Activated T-helper 1 cell treated with anti-CD3 and anti-CD28 coated beads, Interleukin-2, amount 50 U/mL, for 16 hours (primary cell): ENCODE data around the gene MAML1.

Source experiments
- DNase-seq, 2 donors: peaks; one replicate each; pipeline ENCODE4 v3.0.0-alpha.2; 2020; ENCODE audit warnings: low read depth in 1 of 2, low spot score in 1 of 2

MAML1 gene

DNA sequence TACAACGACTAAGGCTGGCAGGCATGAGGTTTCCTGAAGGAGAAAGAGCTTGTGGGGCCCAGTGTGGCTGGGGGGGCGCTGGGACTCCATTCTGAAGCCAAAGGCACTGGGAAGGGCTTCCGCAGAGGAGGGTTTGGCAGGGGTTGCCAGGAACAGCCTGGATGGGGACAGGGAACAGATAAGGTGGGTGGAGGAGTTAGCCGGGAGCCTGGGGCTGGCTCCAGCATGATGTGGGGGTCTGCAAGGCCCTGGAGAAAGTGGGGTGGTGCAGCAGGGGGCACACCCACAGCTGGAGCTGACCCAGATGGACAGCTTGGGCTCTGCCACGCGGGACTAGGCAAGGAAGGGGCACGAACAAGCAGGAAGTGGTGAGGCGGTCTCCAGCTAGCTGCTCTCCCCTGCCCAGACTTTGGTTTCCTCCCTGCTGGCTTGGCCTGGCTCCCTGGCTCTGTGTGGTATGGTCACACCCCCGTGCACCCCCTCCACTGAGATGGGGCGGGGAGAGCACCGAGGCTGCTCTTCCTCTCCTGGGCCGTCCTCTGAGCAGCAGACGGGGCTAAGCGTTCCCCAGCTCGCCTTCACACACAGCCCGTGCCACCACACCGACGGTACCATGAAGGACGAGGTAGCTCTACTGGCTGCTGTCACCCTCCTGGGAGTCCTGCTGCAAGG is 61.0 kb downstream of the MAML1 start, which contains the start of gene LTC4S:
Gene LTC4S, plus strand, starts transcription at position 519 of the 672 bp plus-strand sequence. Its CDS starts 95 bp downstream, at position 614.
- peak in 1 of 2 donors; percentile 40 for DNase-seq

DNA sequence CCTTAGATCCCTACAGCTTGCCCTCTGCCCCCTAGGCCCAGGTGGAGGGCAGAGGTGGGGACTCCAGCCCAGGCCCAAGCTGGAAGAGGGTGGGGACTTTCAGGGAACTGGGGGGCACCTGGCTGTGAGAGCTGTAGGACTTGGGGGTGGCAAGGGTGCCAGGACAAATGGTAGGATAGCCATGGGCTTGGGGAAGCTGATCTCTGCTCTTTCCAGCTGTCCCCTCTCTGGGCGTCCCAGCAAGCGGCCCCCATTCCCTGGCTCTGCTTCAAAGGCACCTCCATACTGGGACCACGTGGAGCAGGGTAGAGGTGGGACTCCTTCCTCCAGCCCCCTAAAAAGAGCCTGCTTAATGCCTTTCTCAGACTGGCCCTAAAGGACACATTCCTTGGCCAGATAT is 61.5 kb downstream of the MAML1 start:
- DNase-seq: no peak

DNA sequence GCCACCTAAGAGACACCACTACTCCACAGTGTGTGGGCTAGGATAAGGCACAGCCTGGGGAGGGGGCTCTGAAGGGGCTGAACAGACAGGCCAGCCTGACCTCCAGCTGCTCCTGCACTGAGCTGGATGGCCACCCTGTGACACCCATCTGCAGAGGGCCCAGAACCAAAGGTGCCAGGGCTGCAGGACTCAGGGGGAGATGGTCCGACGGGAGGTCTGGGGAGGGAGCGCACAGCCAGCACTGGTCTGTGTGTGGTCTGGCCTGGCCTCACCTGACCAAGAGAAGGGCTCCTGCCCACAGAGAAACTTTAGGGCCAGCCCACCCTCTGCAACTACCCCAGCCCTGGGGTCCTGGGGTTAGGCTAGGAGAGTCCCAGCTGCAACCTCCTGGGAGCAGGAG is 62.0 kb downstream of the MAML1 start:
- DNase-seq: no peak

DNA sequence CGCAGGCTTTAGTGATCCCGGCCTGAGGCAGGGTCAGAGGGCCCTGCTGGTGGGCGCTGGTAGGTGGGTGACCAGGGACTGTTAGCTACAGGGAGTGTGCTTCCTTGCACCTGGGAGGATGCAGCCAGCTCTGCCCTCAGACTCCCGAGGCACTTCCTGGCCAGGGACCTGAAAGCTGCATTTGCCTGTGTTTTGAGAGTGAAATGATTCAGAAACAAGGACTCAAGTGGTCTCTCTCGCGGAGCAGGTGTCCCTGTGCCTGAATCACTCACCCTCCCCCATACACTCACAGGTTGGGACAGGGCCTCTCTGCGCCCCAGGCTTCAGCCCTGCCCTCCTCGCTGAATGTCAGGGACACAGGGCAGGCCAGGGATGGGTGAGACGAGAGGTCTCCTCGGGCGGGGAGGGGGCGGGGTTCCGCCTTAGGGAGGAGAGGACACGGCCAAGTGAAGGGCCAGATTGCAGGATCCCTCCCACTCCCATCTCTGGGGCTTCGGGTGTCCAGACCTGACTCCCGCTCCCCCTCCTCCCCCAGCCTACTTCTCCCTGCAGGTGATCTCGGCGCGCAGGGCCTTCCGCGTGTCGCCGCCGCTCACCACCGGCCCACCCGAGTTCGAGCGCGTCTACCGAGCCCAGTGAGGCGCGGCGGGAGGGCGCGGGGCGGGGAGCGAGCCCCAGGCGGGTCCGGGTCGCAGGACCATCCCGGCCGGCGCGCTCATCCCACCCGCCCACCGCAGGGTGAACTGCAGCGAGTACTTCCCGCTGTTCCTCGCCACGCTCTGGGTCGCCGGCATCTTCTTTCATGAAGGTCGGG is 62.6 kb downstream of the MAML1 start:
- no peak for DNase-seq

DNA sequence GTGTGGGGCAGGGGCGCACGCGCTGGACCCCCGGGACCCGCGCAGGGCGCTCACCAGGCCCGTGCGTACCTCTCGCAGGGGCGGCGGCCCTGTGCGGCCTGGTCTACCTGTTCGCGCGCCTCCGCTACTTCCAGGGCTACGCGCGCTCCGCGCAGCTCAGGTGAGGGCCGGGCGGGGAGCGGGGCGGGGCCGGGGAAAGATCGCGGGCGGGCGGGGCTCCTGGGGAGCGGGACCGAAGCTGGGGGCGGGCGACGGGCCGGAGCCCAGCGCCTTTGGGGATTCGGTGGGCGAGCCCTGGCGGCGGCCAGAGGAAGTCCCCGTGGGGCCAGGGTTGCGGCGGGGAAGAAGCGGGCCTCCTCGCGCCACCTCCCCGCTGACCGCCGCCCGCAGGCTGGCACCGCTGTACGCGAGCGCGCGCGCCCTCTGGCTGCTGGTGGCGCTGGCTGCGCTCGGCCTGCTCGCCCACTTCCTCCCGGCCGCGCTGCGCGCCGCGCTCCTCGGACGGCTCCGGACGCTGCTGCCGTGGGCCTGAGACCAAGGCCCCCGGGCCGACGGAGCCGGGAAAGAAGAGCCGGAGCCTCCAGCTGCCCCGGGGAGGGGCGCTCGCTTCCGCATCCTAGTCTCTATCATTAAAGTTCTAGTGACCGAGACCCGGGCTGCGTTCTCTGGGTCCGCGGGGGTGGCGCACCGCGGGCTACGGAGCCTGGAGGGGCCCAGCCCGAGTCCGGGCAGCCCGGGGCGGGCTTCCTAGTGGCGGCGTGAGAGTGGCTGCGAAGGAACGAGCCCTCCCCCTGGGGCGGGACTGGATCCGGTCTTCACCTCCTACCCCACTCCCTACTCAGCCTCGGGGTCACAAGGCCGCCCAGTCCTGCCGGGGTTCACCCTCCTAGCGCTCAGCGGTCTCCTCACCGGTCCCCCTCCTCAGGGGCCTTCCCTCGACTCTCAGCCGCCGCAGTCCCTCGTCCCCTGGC is 63.5 kb downstream of the MAML1 start:
- DNase-seq: peak; percentile 44 to 53

DNA sequence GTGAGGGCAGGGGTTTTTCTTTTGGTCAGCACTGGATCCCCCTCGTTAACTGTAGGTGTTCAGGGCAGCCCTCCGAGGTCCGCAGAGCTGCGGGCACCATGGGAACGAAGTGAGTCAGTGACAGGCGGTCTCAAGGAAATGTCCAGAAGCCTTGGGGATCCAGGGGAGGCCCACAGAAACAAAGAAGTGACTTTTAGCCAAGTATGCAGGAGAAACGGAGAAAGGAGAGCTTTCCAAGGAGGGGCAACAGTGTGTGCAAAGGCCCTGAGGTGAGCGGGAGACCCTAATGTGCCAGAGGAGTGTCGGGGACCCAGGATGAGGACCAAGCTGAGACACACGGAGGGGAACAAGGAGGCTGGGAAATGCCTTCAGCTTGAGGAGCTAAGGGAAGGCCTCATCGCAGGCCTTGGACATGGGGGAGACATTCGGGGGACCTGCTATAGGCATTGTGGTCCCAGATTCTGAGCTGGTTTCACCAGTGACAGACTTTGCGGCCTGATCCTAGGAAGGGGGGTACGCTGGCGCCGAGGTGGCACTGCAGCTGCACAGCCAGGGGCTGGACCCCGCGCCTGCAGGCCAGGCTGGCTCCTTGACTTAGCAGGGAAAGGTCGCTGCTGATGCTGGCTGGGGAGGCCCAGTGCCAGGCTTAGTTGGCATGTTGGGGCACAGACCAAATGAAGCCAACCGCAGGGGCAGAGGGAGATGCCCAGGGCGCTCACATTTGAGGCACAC is 64.4 kb downstream of the MAML1 start:
- no peak for DNase-seq

DNA sequence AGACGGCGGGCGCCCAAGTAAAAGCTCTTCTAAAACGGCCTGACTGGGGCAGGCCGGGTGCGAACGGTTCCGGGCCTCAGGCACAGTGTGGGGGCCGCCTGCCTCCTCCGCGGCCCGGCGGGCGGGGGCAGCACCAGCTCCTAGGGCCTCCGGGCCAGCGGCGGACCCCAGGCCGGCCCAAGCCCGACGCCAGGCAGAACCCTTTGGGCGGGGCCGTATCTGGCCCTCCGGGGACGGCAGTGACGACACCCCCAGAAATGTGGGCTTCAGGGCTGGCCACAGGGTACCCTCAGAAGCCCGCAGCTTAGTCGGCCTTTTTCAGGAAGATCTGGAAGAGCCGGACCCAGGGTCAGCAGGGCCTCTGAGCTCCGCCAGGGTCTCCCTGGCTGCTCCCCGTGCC is 65.1 kb downstream of the MAML1 start:
- no peak for DNase-seq

DNA sequence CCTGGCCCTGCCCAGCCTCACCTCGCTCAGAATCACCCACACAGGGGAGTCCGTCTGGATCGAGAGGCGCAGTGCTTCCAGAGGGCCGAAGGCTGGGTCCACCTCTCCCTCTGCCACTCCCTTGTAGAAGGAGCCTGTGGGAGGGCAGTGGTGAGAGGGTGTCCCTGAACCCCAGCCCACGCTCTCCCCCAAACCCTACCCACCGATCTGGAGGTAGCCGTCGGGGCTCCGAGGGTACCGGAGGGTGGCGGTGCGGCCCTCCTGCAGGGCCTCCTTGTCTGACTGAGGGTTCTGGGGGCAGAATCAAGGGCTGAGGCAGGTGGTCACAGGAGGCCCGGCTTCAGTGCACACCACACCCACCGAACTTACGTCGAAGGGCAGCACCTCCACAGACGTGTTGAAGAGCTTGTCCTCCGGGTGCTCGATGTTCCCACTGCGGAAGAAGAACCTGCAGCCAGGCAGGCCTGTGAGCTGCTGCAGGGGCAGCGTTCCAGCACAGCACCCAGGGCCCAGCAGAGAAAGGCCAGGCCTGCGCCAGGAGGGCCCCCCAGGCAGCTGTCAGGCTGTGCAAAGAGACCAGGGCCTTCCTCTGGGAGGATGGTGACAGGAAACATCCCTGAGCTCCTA is 65.6 kb downstream of the MAML1 start:
- DNase-seq: no peak

DNA sequence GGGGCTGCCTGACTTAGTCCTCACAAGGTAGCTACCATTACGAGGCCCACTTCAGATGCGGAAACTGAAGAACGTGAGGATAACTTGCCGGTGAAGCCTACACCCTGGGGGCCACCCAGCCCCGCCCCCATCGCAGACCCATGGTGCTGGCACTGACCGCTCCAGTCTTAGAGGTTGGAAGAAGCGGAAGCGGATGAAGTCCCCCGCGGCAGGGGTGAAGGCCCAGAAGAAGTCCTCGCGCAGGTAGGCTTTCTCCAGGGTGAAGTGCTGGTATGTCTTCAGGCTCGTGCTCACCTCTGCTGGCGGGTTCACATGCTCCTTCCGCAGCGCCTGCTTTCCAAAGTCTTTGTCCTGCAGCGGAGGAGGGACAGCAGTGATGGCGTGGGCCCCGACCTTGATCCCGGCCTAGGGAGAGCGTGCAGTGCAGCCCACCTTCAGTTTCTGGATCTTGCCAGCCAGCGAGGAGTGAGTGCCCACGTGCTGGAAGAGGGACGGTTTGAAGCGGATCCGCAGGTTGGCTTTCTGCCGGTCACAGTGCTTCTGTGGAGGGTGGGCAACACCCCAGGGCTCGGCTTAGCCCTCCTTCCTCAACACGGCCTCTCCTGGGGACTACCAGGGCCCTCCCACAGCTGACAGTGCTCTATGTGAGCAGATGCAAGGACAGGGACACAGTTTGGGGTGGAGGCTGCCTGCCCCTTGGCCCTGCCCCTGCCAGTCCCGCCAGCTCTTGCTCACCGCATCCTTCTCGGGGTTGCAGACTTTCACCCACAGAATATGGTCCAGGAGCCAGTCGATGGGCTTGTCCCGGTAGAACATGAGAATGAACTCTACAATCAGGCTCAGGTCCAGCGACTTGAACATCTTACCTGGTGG is 66.4 kb downstream of the MAML1 start:
- no peak for DNase-seq

DNA sequence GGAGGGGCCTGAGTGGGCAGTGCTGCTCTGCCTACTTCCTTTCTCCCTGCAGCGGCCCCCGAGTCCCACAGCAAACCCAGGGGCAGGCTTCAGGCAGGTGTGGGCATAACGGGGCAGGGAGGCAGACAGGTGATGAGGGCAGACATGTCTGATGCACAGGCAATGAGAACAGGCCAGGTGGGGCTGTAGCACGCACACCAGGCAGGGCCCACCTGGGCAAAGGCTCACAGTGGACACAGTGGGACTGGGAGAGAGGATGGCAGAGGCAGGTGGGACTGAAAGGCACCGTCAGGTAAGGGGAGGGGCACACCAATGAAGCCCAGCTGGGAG is 67.0 kb downstream of the MAML1 start:
- no peak for DNase-seq

DNA sequence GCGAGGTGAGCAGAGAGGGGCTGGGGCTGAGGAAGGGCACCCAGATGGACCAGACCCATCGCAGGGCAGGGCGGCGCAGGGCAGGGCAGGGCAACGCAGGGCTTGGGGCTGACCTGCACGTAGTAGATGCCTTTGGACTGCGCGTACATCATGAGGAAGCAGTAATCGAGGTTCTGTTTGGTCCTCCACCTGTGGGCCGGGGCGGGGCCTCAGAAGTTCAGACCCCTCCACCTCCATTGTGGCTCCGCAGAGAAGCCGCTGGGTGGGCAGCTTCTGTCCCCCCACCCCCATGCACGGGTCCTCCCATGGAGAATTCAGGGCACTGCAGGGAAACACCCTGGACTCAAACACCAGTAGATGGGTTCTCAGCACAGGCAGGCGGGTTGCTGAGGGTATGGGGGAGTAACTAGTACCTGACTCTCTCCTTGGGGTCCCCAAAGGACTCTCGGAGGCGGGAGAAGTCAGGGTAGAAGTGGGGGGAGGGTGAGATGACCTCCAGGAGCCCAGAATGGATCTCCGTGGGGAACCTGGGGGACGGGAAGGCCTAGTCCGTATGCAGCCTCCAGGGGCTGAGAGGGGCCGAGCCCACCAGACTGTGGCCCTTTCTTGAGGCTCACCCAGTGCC is 67.6 kb downstream of the MAML1 start:
- DNase-seq: no peak

DNA sequence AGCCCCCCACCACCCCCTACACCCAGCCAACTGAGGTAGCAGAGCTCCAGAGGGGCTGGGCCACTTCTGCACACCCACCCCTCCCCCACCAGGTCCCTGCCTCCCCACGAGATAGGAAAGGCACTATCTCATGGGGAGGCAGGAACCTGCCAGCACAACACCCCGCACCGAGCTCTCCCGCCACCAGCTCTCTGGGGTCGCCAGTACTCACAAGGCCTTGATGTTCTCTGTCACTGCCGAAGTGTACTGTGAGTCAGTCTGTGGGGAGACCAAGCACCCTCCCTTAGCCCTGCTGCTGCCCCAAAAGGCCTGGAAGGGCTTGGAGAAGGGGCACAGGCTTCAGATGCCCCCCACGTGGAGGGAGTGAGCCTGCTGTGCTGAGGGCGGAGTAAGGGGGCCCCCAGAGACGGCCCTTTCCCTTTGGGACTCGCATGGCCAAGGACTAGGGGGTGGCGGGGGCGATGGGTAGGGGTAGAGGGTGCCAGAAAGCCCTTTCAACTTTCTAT is 68.1 kb downstream of the MAML1 start:
- DNase-seq: no peak

DNA sequence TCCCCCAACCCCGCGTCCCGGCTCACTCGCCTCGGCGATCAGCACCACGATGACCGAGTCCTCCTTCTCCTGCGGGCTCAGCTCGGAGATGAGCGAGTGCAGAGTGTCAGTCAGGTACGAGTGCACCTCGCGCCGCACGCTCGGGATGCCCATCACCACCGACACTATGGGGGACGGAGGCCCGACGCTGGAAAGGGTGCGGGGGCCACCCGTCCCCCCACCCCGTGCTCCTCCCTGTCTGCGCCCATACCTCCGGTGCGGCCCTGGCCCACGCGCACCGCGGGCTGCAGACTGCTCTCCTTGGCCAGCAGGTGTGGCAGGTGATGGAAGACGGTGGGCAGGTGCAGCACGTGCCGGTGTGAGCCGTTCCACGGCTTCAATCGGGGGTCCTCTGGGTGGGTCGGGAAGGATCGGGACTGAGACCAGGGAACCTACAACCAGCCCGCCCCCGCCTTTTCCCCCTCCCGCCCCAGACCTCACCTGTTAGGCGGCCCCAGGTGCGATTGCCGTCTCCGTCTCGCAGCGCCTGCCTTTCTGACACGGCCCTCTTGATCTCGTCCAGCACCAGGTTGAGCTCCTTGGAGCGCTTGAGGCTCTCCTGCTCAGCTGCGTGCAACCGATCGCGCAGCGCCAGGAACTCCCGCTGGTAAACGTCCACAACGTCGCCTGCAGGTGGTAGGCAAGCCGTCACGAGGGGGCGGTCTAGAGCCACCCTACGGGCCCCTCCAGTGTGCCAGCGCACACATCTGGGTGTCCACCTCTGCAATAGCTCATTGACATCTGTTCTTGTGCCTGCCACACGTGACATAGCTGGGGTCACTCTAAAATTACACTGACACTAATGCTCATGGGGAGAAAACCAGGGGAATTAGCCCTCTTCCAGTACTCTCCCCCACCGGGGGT is 68.9 kb downstream of the MAML1 start:
- peak; percentile 74 to 75 for DNase-seq

DNA sequence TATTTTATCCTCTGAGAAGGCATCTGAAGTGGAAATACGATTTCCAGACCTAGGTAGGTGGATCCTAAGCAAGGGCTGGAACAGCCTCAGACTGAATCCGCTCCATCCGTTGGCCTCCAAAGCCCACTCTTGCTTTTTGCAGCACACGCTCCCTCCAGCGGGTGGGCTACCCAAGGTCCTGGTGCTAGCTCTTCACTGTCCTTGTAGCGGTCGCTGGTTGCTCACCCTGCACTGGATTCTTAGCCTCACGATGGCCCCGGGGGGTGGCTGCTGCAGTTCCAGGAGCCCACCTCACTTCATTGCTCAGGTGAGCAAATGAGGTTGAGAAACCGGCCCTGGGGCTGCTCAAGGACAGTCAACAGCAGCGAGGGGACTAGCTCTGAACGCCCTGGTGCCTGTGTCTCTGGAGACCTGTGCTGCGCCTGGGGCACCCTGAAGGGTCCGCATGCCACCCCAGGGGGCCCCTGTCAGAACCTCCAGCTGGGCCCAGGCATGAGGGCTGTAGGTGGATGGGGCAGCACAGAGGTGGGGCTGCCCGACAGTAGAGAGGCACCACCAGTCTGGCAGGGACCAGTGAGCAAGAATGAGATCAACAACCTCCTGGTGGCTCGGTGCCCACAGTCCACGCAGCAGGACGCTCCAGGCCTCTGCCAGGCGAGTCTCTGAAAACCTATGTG is 69.7 kb downstream of the MAML1 start:
- DNase-seq: no peak

DNA sequence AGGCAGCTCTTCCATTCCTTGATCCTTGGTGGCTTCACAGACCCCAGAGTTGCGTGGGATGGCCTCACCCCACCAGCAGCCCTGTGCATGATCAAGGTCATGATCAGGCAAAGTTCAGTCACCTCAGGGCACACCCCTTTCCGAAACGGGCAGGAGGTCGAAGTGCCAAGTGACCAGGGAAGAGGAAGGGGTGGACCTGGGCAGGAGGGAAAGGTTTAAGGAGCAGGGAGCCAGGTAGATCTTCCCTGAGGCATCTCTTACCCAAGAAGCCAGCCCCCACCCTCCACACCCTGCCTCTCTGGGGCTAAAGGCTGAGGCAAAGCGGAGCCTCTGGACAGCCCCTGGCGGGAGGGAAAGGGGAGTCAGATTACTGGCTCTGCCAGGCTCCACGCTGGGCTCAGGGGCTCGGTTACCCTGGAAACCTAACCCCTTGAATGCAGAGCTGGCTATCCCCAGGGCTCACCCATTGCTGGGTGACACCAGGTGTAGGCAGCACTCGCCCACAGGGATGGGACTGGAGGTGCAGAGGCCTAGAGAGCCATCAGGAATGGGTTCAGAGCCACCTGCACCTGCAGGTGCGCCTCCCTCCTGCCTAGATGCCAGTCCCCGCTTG is 70.4 kb downstream of the MAML1 start:
- no peak for DNase-seq

DNA sequence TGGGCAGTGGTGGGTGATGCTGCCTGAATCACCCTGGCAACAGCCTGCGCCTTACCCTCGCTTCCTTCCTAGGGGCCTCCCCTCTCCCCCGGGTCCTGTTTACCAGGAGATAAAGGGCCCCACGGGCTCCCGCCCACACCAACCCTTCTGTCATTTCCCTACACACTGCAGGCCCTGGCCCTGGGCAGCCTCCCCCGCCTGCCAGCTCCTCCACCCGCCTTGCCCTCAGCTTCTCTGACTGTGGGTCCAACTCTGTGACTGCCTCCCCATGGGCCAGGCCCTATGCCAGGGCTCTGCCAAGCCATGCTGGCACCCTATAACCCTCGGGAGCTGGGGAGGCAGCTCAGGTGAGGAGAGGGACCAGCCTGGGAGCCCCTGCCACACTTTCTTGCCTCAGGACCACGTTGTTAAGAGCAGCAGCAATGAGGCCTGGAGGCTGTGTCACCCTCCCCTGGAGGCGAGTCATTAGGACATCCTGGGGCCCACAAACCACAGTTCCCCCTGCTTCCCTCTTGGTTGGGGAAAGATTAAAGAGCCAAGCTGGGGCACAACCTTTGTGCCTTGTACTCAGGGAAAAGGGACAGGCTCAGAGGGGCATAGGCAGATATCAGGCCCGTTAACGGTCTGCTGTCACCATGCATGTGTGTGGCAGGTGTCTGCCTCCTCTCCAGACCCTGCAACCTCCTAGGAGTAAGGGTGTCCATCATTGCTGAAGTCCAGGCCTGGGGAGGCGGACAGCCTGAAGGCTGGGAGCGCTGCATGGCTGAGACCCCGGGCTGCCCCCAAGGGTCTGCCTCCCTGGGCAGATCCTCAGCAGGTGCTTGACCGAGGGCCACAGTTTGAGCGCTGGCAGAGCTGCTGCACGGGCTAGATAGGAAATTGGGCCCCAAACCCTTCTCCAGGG is 71.3 kb downstream of the MAML1 start:
- no peak for DNase-seq
